Endothelial cell of umbilical vein (primary cell): Measurements from ENCODE around the gene PSMB9. TPM values are rescaled to one million over a fixed set of nuclear protein-coding genes. Genes with fewer than 3 reads are reported as not detected.

ENCODE experiments used
- BruUV-seq: library from RNA; stranded (reverse); fragments of 400-500 nt; replicated peaks from 2 replicates; lab custom pipeline; 2021; lab: Mats Ljungman, UMichigan
- CTCF ChIA-PET: fragments of 300-600, 350-600 bp; sonication (Branson Sonifier 250); formaldehyde crosslinking; loops from one replicate; lab custom pipeline; 2021; ENCODE audit warnings: antibody characterized with exemption, inconsistent platforms; lab: Charles Lee
- POLR2A ChIA-PET: fragments of 300-600, 350-600 bp; sonication (Branson Sonifier 250); formaldehyde crosslinking; loops from one replicate; lab custom pipeline; 2021; ENCODE audit warnings: antibody characterized with exemption, inconsistent platforms; lab: Charles Lee
- DNase-seq: peaks from one replicate; pipeline ENCODE4 v3.0.0-alpha.2; 2011; ENCODE audit warnings: low read depth, low spot score
- FAIRE-seq: peaks from 2 replicates; lab custom pipeline; 2011; peaks lifted over from hg19 to GRCh38; lab: Jason Lieb, UNC
- H2AFZ ChIP-seq: 2 replicates; pipeline ENCODE4 v1.6.0; 2012; ENCODE audit warnings: low read depth, low read length, control low read depth, inconsistent platforms
- H3K27ac ChIP-seq: 2 replicates; pipeline ENCODE4 v1.5.1; 2011; ENCODE audit warnings: low read depth, mild to moderate bottlenecking, control low read depth, low read length, moderate library complexity; ENCODE audit not compliant: insufficient read depth
- H3K27me3 ChIP-seq, 2 experiments: 2 replicates each; pipeline versions ENCODE4 v1.6.0 to v1.6.1; 2011; ENCODE audit warnings: low read length in 2 of 2, mixed read lengths in 1 of 2; ENCODE audit not compliant: control insufficient read depth in 2 of 2, insufficient read depth in 2 of 2
- H3K36me3 ChIP-seq, 2 experiments: 2 replicates in 1 of 2; 3 replicates in 1 of 2; pipeline ENCODE4 v1.5.1; 2011; ENCODE audit warnings: low read length in 2 of 2, mild to moderate bottlenecking in 1 of 2, moderate library complexity in 1 of 2; ENCODE audit not compliant: control insufficient read depth in 2 of 2, insufficient read depth in 2 of 2; ENCODE audit errors: extremely low read depth in 1 of 2
- H3K4me1 ChIP-seq: 3 replicates; pipeline ENCODE4 v1.5.1; 2011; ENCODE audit warnings: mild to moderate bottlenecking, low read length; ENCODE audit not compliant: control insufficient read depth, insufficient read depth; ENCODE audit errors: extremely low read depth
- H3K4me2 ChIP-seq: 2 replicates; pipeline ENCODE4 v1.6.1; 2011; ENCODE audit warnings: low read length, control low read depth, mixed read lengths; ENCODE audit not compliant: insufficient read depth
- H3K4me3 ChIP-seq, 3 experiments: fragments of 200-600 bp in 1 of 3; sonication (generic), shearing (Covaris generic) in 1 of 3; replicated peaks in 1 of 3; 2 replicates each; pipeline ENCODE4 v1.5.1; 2011 to 2016; ENCODE audit warnings: control low read depth in 3 of 3, low read length in 3 of 3, mild to moderate bottlenecking in 2 of 3, inconsistent platforms in 1 of 3, low read depth in 1 of 3, moderate library complexity in 1 of 3; ENCODE audit not compliant: insufficient read depth in 1 of 3
- H3K79me2 ChIP-seq: 2 replicates; pipeline ENCODE4 v1.6.0; 2012; ENCODE audit warnings: low read length, inconsistent platforms; ENCODE audit not compliant: control insufficient read depth, insufficient read depth
- H3K9ac ChIP-seq: replicated peaks from 2 replicates; pipeline ENCODE3; 2011; ENCODE audit warnings: low read length, control low read depth; ENCODE audit not compliant: insufficient read depth; ENCODE audit errors: extremely low read depth
- H3K9me1 ChIP-seq: replicated peaks from 3 replicates; pipeline ENCODE4 v1.6.0; 2011; ENCODE audit warnings: mild to moderate bottlenecking, low read length; ENCODE audit not compliant: control insufficient read depth, insufficient read depth; ENCODE audit errors: extremely low read depth
- H3K9me3 ChIP-seq: replicated peaks from 2 replicates; pipeline ENCODE4 v1.5.1; 2012; ENCODE audit warnings: low read length, inconsistent platforms; ENCODE audit not compliant: control insufficient read depth, insufficient read depth
- H4K20me1 ChIP-seq: replicated peaks from 2 replicates; pipeline ENCODE3; 2011; ENCODE audit warnings: mild to moderate bottlenecking, low read length; ENCODE audit not compliant: control insufficient read depth, insufficient read depth; ENCODE audit errors: extremely low read depth
- CTCF ChIP-seq, 2 donors: IDR thresholded peaks; 1 replicate in 1 of 2; 2 replicates in 1 of 2; pipeline ENCODE4 v1.5.1; 2011; ENCODE audit warnings: low read length in 2 of 2, mild to moderate bottlenecking in 2 of 2, moderate library complexity in 2 of 2, control low read depth in 1 of 2, inconsistent platforms in 1 of 2, low read depth in 1 of 2; ENCODE audit not compliant: insufficient read depth in 1 of 2; ENCODE audit errors: extremely low read depth in 1 of 2
- EZH2 ChIP-seq: IDR thresholded peaks from 2 replicates; pipeline ENCODE4 v1.6.1; 2012; ENCODE audit warnings: borderline replicate concordance, low read depth, mild to moderate bottlenecking, moderate library complexity, low read length, inconsistent platforms; ENCODE audit not compliant: severe bottlenecking
- FOS ChIP-seq: IDR thresholded peaks from 2 replicates; pipeline ENCODE4 v1.6.1; 2011; ENCODE audit warnings: mild to moderate bottlenecking, low read length, moderate library complexity, borderline replicate concordance; ENCODE audit not compliant: insufficient read depth
- GATA2 ChIP-seq: IDR thresholded peaks from 2 replicates; pipeline ENCODE4 v1.7.0; 2011; ENCODE audit warnings: low read depth, mild to moderate bottlenecking, moderate library complexity, mixed read lengths, low read length; ENCODE audit not compliant: insufficient read length, insufficient read depth
- JUN ChIP-seq: IDR thresholded peaks from 2 replicates; pipeline ENCODE4 v1.6.1; 2011; ENCODE audit warnings: borderline replicate concordance, low read depth; ENCODE audit not compliant: insufficient read length, insufficient read depth
- MAX ChIP-seq: IDR thresholded peaks from 2 replicates; pipeline ENCODE4 v1.6.1; 2011; ENCODE audit not compliant: insufficient read depth, insufficient read length
- MYC ChIP-seq: IDR thresholded peaks from one replicate; pipeline ENCODE4 v1.6.1; 2011; ENCODE audit warnings: mild to moderate bottlenecking, low read depth, low read length
- POLR2A ChIP-seq: IDR thresholded peaks from 2 replicates; pipeline ENCODE4 v1.6.1; 2012; ENCODE audit warnings: low read depth, mild to moderate bottlenecking, control low read depth, low read length
- POLR2AphosphoS5 ChIP-seq: IDR thresholded peaks from 2 replicates; pipeline ENCODE4 v1.6.1; 2012; ENCODE audit warnings: low read depth, mild to moderate bottlenecking, control low read depth, low read length, moderate library complexity; ENCODE audit not compliant: insufficient read depth
- dilution Hi-C: fragments of 300-500 bp; cut with MboI; formaldehyde crosslinking; loops from one replicate; pipeline ENCODE4 v1.15.0; 2019; ENCODE audit warnings: low sequenced_read_pairs; ENCODE audit not compliant: extremely low pct_ligation_motif_present
- intact Hi-C: fragments of 100-400 bp; cut with micrococcal nuclease; formaldehyde crosslinking; loops from one replicate; pipeline ENCODE4 v1.10.0; 2022
- polyA plus RNA-seq, 4 experiments: library from polyadenylated mRNA; depleted of rRNA in 3 of 4; stranded (reverse) in 3 of 4; unstranded in 1 of 4; fragments of >200 nt; gene quantifications; 2 replicates each; pipeline versions ENCODE4 v1.2.1 to v1.2.3, GENCODE V29; 2011 to 2012; ENCODE audit warnings: missing spikeins in 1 of 4
- total RNA-seq: library from RNA; stranded (reverse); gene quantifications from 2 replicates; pipeline ENCODE4 v1.2.3, GENCODE V29; 2021

PSMB9 gene
- total and polyA plus RNA-seq, 2 donors (not counting 3 experiments of a cell fraction or from before 2014, with no cell fraction given), result 6.3 TPM

- H3K36me3 ChIP-seq, result peaks cover 5 to 10% of the 10 kb centered on the region in 2 experiments
- H3K9me1 ChIP-seq, result no peaks in the 10 kb centered on the region
- H3K9me3 ChIP-seq, result no peaks in the 10 kb centered on the region
- H3K4me3 ChIP-seq, result no peak overlapping the region
- no TSS peak for BruUV-seq
- FAIRE-seq (no peak), DNase-seq (no peak)
- no peak overlapping the region for H3K9ac ChIP-seq
- intact Hi-C loops (no loop called here), dilution Hi-C loops (no loop called here)
- H3K27ac ChIP-seq, result no peak overlapping the region
- H3K4me2 ChIP-seq, result no peak overlapping the region
- peaks cover 4% of the 10 kb centered on the region for H3K79me2 ChIP-seq
- TF ChIP-seq JUN (no peak), POLR2AphosphoS5 (no peak), FOS (no peak), GATA2 (no peak), EZH2 (no peak), MYC (no peak), POLR2A (no peak), MAX (no peak), CTCF (IDR thresholded peaks at IDR 0.05; ENCODE audit: extremely low read depth in 1 of 2, insufficient read depth in 1 of 2, low read depth in 1 of 2, low read length in 2 of 2) (no peak)
- ChIA-PET CTCF (interaction anchor here (0.5 to 1.9 kb wide), 4 partner anchors 36 to 1660 kb away, joined by 3 to 7 read pairs (median 5); no protein-coding TSS in a partner anchor), POLR2A (interaction anchor here (0.7 kb wide), 1 partner anchor 139 kb away, joined by 3 read pairs; no protein-coding TSS in a partner anchor)
- peaks cover 3% of the 10 kb centered on the region for H3K4me1 ChIP-seq
- no peak overlapping the region for H2AFZ ChIP-seq
- H3K27me3 ChIP-seq, result no peaks in the 10 kb centered on the region
- no peaks in the 10 kb centered on the region for H4K20me1 ChIP-seq
Measured at GRCh38 chr6:32832535-32832934, 21.5 kb upstream of the PSMB9 start.
